BJ (cell line): ENCODE data around the gene ZNF423. TPM values are rescaled to one million over a fixed set of nuclear protein-coding genes. Genes with fewer than 3 reads are reported as not detected.

Experiments
- CTCF ChIA-PET: fragments of 350-600 bp; formaldehyde crosslinking; extraction: SDS; loops from one replicate; lab custom pipeline; 2021; ENCODE audit warnings: antibody characterized with exemption, inconsistent platforms; lab: Yijun Ruan, JAX
- POLR2A ChIA-PET: fragments of 300-600 bp; sonication (Branson Sonifier 250); formaldehyde crosslinking; extraction: SDS; loops from one replicate; lab custom pipeline; 2021; ENCODE audit warnings: antibody characterized with exemption; lab: Charles Lee
- DNase-seq: peaks from one replicate; pipeline ENCODE4 v3.0.0-alpha.2; 2011; ENCODE audit warnings: low read depth
- H3K27me3 ChIP-seq: 2 replicates; pipeline ENCODE4 v1.6.0; 2011; ENCODE audit warnings: low read length; ENCODE audit not compliant: control insufficient read depth, insufficient read depth
- H3K36me3 ChIP-seq: 2 replicates; pipeline ENCODE4 v1.5.1; 2011; ENCODE audit warnings: low read length; ENCODE audit not compliant: control insufficient read depth, insufficient read depth
- H3K4me3 ChIP-seq: 2 replicates; pipeline ENCODE4 v1.5.1; 2011; ENCODE audit warnings: low read depth, mild to moderate bottlenecking, control low read depth, low read length
- CTCF ChIP-seq: IDR thresholded peaks from 2 replicates; pipeline ENCODE4 v1.5.1; 2011; ENCODE audit warnings: low read depth, mild to moderate bottlenecking, control low read depth, inconsistent platforms, low read length, moderate library complexity; ENCODE audit not compliant: insufficient read depth
- polyA plus RNA-seq: library from polyadenylated mRNA; depleted of rRNA; stranded (reverse); fragments of >200 nt; gene quantifications from 2 replicates; pipeline ENCODE4 v1.2.3, GENCODE V29; 2011

Gene ZNF423
- polyA plus RNA-seq, 1 experiment: 0.22 TPM

- CTCF ChIA-PET: no interaction called here
- H3K36me3 ChIP-seq: no peaks in the 10 kb centered on the region
- no peak for TF ChIP-seq CTCF
- no peak overlapping the region for H3K4me3 ChIP-seq
- no peaks in the 10 kb centered on the region for H3K27me3 ChIP-seq
- POLR2A ChIA-PET: no interaction called here
- DNase-seq: no peak
These were observed 393.4 kb downstream of the ZNF423 start for GRCh38 chr16:49462362-49462988.

- POLR2A ChIA-PET: no interaction called here
- TF ChIP-seq CTCF: no peak
These were observed 394.4 kb downstream of the ZNF423 start for GRCh38 chr16:49461517-49461951.

GRCh38 chr16:49460786-49461470 is 395.0 kb downstream of the ZNF423 start:
- no peaks in the 10 kb centered on the region for H3K36me3 ChIP-seq
- POLR2A ChIA-PET: no interaction called here
- CTCF ChIA-PET: no interaction called here
- no peaks in the 10 kb centered on the region for H3K27me3 ChIP-seq
- H3K4me3 ChIP-seq: no peak overlapping the region
- DNase-seq: no peak
- TF ChIP-seq CTCF: no peak

More at GRCh38 chr16:49461517-49461951, 394.4 kb downstream of the ZNF423 start:
- CTCF ChIA-PET: no interaction called here
- no peak for DNase-seq
- Histone ChIP-seq H3K4me3 (no peak overlapping the region), H3K27me3 (no peaks in the 10 kb centered on the region), H3K36me3 (no peaks in the 10 kb centered on the region)

GRCh38 chr16:49459953-49460735 is 395.8 kb downstream of the ZNF423 start:
- DNase-seq: no peak
- ChIA-PET CTCF (no interaction called here), POLR2A (no interaction called here)
- Histone ChIP-seq H3K36me3 (no peaks in the 10 kb centered on the region), H3K4me3 (no peak overlapping the region), H3K27me3 (no peaks in the 10 kb centered on the region)
- TF ChIP-seq CTCF: no peak
